ENCODE results near the gene RAD23A. TPM values are rescaled to one million over a fixed set of nuclear protein-coding genes. Genes with fewer than 3 reads are reported as not detected.

The RAD23A gene
- total RNA-seq, 2 donors from 2014 or later = 53.7 to 94.6 TPM

DNA sequence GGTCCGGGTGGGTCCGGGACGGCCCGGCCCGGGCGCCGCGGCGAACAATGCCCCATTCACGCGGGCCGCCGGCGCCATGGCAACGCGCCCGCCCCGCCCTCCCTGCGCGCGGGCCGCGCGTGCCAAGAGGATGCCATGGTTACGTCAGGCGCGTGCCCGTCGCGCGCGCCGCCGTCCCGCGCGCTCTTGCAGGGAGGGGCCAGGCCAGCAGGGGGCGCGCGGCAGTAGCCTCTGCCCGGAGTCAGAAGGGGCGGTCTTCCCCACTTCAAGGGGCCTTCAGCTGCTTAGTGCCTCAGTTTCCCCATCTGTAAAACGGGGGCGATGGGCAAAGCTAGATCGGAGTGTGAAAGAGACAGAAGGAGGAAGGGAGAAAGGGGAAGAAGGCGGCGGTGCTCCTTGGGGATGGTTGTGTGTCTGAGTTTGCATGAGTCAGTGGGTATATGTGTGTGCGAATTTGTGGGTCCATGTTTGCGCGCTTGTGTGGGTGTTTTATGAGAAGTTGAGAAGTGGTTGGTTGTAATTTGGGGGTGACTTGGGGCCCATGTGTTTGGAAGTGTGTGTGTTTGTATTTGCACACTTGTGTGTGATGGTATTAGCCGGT lies 38.0 kb downstream of the RAD23A start:
- 7 to 9% methylated on average over 40 to 43 of the region's 51 CpGs for WGBS, 2 donors

DNA sequence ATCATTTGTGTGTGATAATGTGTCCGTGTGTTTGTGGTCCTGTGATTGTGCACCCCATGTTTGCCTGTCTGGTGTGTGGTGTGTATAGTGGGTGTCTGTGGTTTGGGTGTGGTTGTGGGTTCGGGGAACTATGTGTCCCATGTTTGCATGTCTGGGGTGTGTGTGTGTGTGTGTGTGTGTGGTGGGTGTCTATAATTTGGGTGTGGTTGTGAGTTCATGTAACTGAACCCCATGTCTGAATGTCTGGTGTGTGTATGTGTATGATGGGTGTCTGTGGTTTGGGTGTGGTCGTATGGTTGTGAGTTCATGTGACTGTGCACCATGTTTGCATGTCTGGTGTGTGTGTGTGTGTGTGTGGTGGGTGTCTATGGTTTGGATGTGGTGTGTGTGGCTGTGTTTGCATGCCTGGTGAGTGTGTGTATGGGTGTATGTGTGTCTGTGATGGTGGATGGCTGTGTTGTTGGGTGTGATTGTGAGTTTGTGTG lies 38.5 kb downstream of the RAD23A start:
- ATAC-seq (no peak), DNase-seq (no peak)
- no peak overlapping the region for H3K27ac ChIP-seq
- WGBS, 2 donors = 46 to 69% methylated on average over 3 of the region's 3 CpGs
- TF ChIP-seq POLR2A (IDR thresholded peaks at IDR 0.05) (no peak), CTCF (IDR thresholded peaks at IDR 0.05) (no peak)
- H3K27me3 ChIP-seq = no peaks in the 10 kb centered on the region
- H3K36me3 ChIP-seq (replicated peaks in 1 of 2; ENCODE audit: insufficient read depth in 1 of 2, low read depth in 2 of 2) = no peaks in the 10 kb centered on the region
- peaks cover 20% of the 10 kb centered on the region for H3K4me1 ChIP-seq
- no peaks in the 10 kb centered on the region for H3K9me3 ChIP-seq
- H3K4me3 ChIP-seq = no peak overlapping the region
- intact Hi-C loops (cut with DNase I) = no loop called here

More for the DNA sequence above, 38.0 kb downstream of the RAD23A start:
- Histone ChIP-seq H3K4me1 (peaks cover 20% of the 10 kb centered on the region), H3K4me3 (no peak overlapping the region), H3K36me3 (replicated peaks in 1 of 2; ENCODE audit: insufficient read depth in 1 of 2, low read depth in 2 of 2) (no peaks in the 10 kb centered on the region), H3K9me3 (no peaks in the 10 kb centered on the region), H3K27ac (no peak overlapping the region), H3K27me3 (no peaks in the 10 kb centered on the region)
- peak; percentile 75 to 87 (median 84) for DNase-seq
- intact Hi-C loops (cut with DNase I) = no loop called here
- no peak for TF ChIP-seq POLR2A (IDR thresholded peaks at IDR 0.05)
- TF ChIP-seq CTCF (IDR thresholded peaks at IDR 0.05) = peak; percentile 82 to 99 (median 96)
- peak; percentile 91 for ATAC-seq

- 28% methylated on average over 10 of the region's 10 CpGs; no CpG with 5 or more reads in 1 of the 2 donors for WGBS, 2 donors
- Histone ChIP-seq H3K9me3 (no peaks in the 10 kb centered on the region), H3K4me3 (no peak overlapping the region), H3K4me1 (peaks cover 20% of the 10 kb centered on the region), H3K27ac (peak overlapping the region in 3 of 4 donors; percentile 7 to 45 (median 28)), H3K27me3 (no peaks in the 10 kb centered on the region), H3K36me3 (replicated peaks in 1 of 2; ENCODE audit: insufficient read depth in 1 of 2, low read depth in 2 of 2) (no peaks in the 10 kb centered on the region)
- DNase-seq = no peak
- no peak for TF ChIP-seq CTCF (IDR thresholded peaks at IDR 0.05)
- no peak for TF ChIP-seq POLR2A (IDR thresholded peaks at IDR 0.05)
- intact Hi-C loops (cut with DNase I) = loop anchor here (5.0 kb wide), 2 partner anchors 48 to 78 kb away; no protein-coding TSS in a partner anchor
- no peak for ATAC-seq
Observed at GRCh38 chr19:12984683-12985048, 39.0 kb downstream of the RAD23A start.

GRCh38 chr19:12985049-12985776 lies 39.6 kb downstream of the RAD23A start:
- WGBS, 2 donors = 26 to 67% methylated on average over 1 to 16 of the region's 16 CpGs
- Histone ChIP-seq H3K9me3 (no peaks in the 10 kb centered on the region), H3K4me1 (peaks cover 20% of the 10 kb centered on the region), H3K36me3 (replicated peaks in 1 of 2; ENCODE audit: insufficient read depth in 1 of 2, low read depth in 2 of 2) (no peaks in the 10 kb centered on the region), H3K27ac (peak overlapping the region in 3 of 4 donors; percentile 7 to 45 (median 28)), H3K27me3 (no peaks in the 10 kb centered on the region), H3K4me3 (no peak overlapping the region)
- ATAC-seq = peak; percentile 53
- TF ChIP-seq CTCF (IDR thresholded peaks at IDR 0.05) (peak in 1 of 7 experiments; percentile 6), POLR2A (IDR thresholded peaks at IDR 0.05) (peak in 1 of 3 donors; percentile 17)
- DNase-seq = peak; percentile 54 to 74 (median 72)
- intact Hi-C loops (cut with DNase I) = loop anchor here (5.0 kb wide), 2 partner anchors 47 to 77 kb away; no protein-coding TSS in a partner anchor

Measured in body of pancreas (tissue), 4 donors.